ENCODE measurements around the gene PI3. TPM values are rescaled to one million over a fixed set of nuclear protein-coding genes. Genes with fewer than 3 reads are reported as not detected.
"Not testable (repeated sequence)": the region's sequence is repeated elsewhere in the genome, so short reads cannot be mapped to it uniquely, and the experiment has no call there.

PI3 gene
- total RNA-seq, 4 donors from 2014 or later, result not detected

- no peak for DNase-seq (ENCODE audit: low spot score in 2 of 2)
- H3K9me3 ChIP-seq, result peaks cover 0 to 9% (median 0%) of the 10 kb centered on the region in 4 donors
- H3K36me3 ChIP-seq, result no peaks in the 10 kb centered on the region
- TF ChIP-seq CTCF (IDR thresholded peaks at IDR 0.05) (no peak), POLR2A (IDR thresholded peaks at IDR 0.05) (no peak), EP300 (IDR thresholded peaks at IDR 0.05) (no peak)
- H3K4me3 ChIP-seq, result no peak overlapping the region
- no peaks in the 10 kb centered on the region for H3K27me3 ChIP-seq
- peaks cover 0 to 8% (median 0%) of the 10 kb centered on the region in 4 donors for H3K4me1 ChIP-seq
- WGBS, 2 donors, result 39 to 70% methylated on average over 3 of the region's 3 CpGs
- H3K27ac ChIP-seq, result no peak overlapping the region
Measured at GRCh38 chr20:45154183-45154582, 20.5 kb upstream of the PI3 start.

GRCh38 chr20:45154794-45155193 lies 19.9 kb upstream of the PI3 start:
- not testable (repeated sequence) for H3K4me3 ChIP-seq; DNase-seq (ENCODE audit: low spot score in 2 of 2); H3K27me3 ChIP-seq; H3K27ac ChIP-seq; H3K4me1 ChIP-seq; H3K36me3 ChIP-seq
- WGBS, 2 donors, result 100% methylated on average over 1 of the region's 1 CpG
- peaks cover 0 to 16% (median under 1%) of the 10 kb centered on the region in 4 donors for H3K9me3 ChIP-seq

- WGBS, 2 donors, result 56 to 57% methylated on average over 2 of the region's 2 CpGs
- TF ChIP-seq EP300 (IDR thresholded peaks at IDR 0.05) (no peak), POLR2A (IDR thresholded peaks at IDR 0.05) (no peak), CTCF (IDR thresholded peaks at IDR 0.05) (no peak)
- Histone ChIP-seq H3K27ac (no peak overlapping the region), H3K36me3 (no peaks in the 10 kb centered on the region), H3K27me3 (no peaks in the 10 kb centered on the region), H3K4me1 (peaks cover 0 to 8% (median 0%) of the 10 kb centered on the region in 4 donors), H3K4me3 (no peak overlapping the region), H3K9me3 (peaks cover 0 to 34% (median 3%) of the 10 kb centered on the region in 4 donors)
- DNase-seq (ENCODE audit: low spot score in 2 of 2), result no peak
Measured at GRCh38 chr20:45156713-45157112, 18.0 kb upstream of the PI3 start.

GRCh38 chr20:45157962-45158361 lies 16.7 kb upstream of the PI3 start:
- Histone ChIP-seq H3K4me1 (peaks cover 0 to 8% (median 0%) of the 10 kb centered on the region in 4 donors), H3K9me3 (peaks cover 0 to 45% (median 3%) of the 10 kb centered on the region in 4 donors), H3K27me3 (no peaks in the 10 kb centered on the region), H3K27ac (no peak overlapping the region), H3K4me3 (no peak overlapping the region), H3K36me3 (no peaks in the 10 kb centered on the region)
- TF ChIP-seq CTCF (IDR thresholded peaks at IDR 0.05) (no peak), POLR2A (IDR thresholded peaks at IDR 0.05) (no peak), EP300 (IDR thresholded peaks at IDR 0.05) (no peak)
- 19% methylated on average over 1 of the region's 1 CpG for WGBS, 2 donors
- DNase-seq (ENCODE audit: low spot score in 2 of 2), result no peak

- Histone ChIP-seq H3K4me1 (no peaks in the 10 kb centered on the region), H3K36me3 (no peaks in the 10 kb centered on the region), H3K4me3 (no peak overlapping the region), H3K27me3 (no peaks in the 10 kb centered on the region), H3K9me3 (peaks cover 0 to 66% (median 3%) of the 10 kb centered on the region in 4 donors), H3K27ac (no peak overlapping the region)
- no peak for TF ChIP-seq POLR2A (IDR thresholded peaks at IDR 0.05)
- TF ChIP-seq CTCF (IDR thresholded peaks at IDR 0.05), result no peak
- no peak for TF ChIP-seq EP300 (IDR thresholded peaks at IDR 0.05)
- WGBS, 2 donors, result 71 to 72% methylated on average over 1 of the region's 1 CpG
- no peak for DNase-seq (ENCODE audit: low spot score in 2 of 2)
Measured at GRCh38 chr20:45163083-45163803, 11.5 kb upstream of the PI3 start.
